Renal cortical epithelial cell (primary cell): Measurements from ENCODE around the gene FRMD4A. TPM values are rescaled to one million over a fixed set of nuclear protein-coding genes. Genes with fewer than 3 reads are reported as not detected.

Source experiments
- DNase-seq: peaks from one replicate; pipeline ENCODE4 v3.0.0-alpha.2; 2011; ENCODE audit warnings: low read depth
- total RNA-seq: library from RNA; depleted of rRNA; stranded (reverse); fragments of >200 nt; gene quantifications from 2 replicates; pipeline ENCODE4 v1.2.3, GENCODE V29; 2014

FRMD4A gene
- total RNA-seq, 1 donor from 2014 or later = 18.6 TPM

DNA sequence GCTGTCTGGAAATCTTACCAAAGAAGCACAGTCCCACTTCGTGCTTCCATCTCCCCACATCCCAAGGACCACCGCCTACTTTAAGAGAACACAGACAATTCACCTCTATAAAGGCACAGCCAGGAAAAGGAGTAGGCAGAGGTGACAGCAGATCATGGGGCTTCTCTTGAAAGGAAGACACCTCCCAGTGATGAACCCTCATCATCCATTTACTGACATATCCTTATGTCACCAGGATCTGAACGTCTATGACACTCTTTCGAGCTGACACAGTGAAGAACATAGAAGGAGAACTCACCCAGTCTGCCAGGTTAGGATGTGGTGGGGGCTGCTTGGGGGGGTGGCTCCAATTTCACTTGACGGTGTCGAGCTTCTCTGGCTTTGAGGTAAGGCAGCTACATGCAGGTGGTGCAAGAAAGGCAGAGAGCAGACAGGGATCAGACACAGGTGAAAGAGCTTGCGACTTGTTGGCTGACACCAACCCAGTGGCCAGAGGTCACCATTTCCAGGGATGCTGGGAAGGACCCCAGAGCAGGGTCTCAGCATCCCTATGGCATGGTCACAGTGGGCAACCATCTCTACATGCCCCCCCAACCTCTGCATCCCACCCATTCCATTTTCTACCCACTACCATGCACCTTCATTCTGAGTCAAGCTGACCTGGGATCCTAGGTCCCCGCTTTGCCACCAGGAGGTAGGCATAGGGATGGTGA is 676.5 kb downstream of the FRMD4A start:
- DNase-seq = no peak

GRCh38 chr10:13652860-13653259 is 677.9 kb downstream of the FRMD4A start:
- DNase-seq = no peak

DNA sequence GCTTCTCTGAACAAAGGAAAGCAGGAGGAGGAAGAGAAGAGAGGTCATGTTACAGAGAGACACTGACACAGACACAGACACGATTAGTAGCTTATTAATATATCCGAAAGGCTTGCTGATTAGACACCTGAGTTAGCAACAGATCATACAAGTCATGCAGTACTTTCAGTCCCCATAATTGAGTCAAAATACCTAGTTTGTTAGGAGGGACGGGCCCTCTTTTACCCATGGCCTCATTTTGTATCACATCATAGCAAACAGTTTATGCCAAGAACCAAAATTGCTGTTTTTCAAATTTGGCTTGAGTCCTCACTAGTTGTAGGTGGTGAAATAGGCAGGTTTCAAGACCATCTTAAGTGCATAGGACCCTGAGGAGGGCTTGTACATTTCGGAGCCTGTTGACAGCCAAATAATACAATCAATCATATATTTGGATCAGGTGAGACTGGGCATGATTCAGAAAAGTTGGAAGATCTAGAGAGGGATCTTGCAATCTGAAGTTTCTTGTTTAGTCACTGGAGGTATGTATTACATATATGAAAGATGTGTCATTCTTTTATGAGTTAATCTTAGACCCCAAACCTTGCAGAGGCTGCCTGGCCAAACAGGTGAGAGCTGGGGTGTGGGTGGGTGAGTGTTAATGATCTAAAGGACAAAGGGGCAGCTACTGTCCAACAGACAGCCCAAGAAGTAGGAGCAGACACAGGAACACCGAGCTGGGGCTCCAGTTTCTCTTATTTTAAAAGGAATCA is 678.6 kb downstream of the FRMD4A start:
- DNase-seq = no peak

DNA sequence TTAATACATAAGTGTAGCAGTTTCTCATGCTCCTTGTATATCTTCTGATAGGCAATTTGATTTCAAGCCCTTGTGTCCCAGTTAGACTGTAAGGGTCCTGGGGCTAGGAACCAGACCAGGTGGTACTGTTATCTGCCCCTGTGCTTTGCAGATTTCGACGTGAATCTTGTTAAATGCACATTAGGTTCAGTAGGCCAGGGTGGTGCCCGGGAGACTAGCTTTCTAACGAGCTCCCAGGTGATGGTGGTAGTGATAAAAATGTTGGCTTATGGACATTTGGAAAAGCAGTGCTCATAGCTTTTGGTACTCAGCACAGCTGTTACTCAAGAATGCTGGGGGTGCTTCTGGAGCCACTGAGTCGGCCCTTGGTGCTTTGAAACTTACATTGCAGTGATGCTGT is 679.8 kb downstream of the FRMD4A start:
- no peak for DNase-seq

GRCh38 chr10:13649844-13650520 is 680.7 kb downstream of the FRMD4A start:
- DNase-seq = peak; percentile 33

GRCh38 chr10:13648425-13648824 is 682.3 kb downstream of the FRMD4A start:
- DNase-seq = no peak

DNA sequence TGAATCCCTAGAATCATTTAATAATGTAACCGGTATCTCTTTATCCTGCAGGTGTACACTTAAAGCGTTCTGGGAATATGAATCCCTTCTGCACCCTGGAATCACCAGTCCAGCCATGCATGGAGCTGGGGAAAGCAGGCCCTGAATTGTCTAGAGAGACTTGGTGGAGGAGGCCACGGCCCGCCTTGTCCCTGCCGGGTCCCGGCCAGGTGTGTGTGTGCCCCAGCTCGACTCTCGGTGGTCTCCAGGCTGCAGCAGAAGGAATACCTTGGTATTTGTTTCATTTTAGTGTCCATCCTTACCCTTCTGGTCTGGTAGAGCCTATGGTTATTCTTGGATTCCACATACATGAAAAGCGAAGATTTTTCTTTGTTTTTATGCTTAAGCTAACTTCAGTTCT is 685.9 kb downstream of the FRMD4A start:
- DNase-seq = no peak

DNA sequence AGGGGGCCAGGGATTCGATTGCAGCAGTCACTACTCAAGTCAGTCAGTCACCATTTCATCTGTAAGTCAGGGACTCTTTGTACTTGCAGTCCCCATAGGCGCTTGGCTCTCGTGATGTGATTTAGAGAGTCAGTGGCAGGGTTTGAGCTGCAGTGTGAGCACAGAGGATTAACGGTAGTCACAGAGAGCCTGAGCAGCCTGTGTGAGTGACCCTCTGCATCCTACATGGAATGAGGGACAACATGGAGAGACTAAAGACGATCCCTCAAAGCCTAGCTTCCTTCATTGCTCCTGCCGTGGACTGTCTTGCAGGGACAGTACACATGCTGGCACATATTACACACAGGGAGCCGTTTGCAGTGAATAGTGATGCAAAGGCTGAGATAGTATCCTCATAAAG is 687.7 kb downstream of the FRMD4A start:
- DNase-seq = no peak

GRCh38 chr10:13642293-13642692 is 688.4 kb downstream of the FRMD4A start:
- DNase-seq = no peak

- DNase-seq = no peak
These were observed 692.8 kb downstream of the FRMD4A start for GRCh38 chr10:13637894-13638293.

- no peak for DNase-seq
These were observed 693.3 kb downstream of the FRMD4A start for GRCh38 chr10:13637303-13637856.

GRCh38 chr10:13636776-13637175 is 693.9 kb downstream of the FRMD4A start:
- no peak for DNase-seq

GRCh38 chr10:13634207-13634606 is 696.5 kb downstream of the FRMD4A start:
- no peak for DNase-seq

- no peak for DNase-seq
These were observed 697.0 kb downstream of the FRMD4A start for GRCh38 chr10:13633689-13634088.

DNA sequence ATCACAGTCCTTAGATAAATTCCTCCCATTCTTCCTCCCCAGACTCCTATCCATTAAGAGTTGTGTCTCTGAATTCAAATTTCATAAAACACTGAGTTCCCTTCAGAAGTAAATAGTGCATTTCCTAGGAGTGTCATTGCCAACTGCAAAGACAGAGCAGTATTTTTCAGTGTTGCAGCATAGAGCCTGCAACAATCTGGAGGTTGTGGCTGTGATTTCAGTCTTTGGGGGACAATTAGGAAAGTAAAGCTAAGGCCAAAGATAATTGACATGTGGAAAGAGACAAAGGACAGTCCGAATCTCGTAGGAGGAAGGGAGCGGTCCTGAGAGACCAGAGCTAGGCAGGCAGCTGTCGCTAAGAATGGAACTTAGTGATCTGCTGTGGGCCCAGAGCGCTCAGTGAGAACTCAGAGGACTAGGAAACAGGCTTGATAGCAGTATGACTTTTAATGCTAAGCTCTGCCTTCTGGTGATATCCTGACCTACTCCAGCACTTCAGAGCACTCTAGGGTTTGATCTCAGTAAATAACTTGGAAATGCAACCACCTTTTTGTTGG is 697.8 kb downstream of the FRMD4A start:
- no peak for DNase-seq

DNA sequence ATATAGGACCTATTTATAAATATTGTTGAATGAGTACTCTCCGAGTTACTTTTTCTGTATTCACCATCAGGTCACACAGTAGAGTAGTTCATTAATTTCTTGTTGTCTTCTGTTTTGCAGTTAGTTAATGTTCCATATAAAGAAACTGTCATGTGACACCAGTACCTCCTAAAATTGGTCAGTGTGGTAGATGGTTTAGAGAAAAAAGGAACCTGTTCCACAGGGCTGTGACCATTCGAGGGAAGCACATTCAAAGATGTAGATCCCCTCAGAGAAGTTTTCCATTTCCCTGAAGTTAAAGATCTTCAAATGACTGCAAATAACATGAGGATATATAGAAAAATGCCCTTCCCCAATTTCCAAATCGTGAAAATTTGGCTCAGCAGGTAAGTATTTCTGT is 698.3 kb downstream of the FRMD4A start:
- DNase-seq = no peak

GRCh38 chr10:13631594-13631993 is 699.1 kb downstream of the FRMD4A start:
- no peak for DNase-seq

DNA sequence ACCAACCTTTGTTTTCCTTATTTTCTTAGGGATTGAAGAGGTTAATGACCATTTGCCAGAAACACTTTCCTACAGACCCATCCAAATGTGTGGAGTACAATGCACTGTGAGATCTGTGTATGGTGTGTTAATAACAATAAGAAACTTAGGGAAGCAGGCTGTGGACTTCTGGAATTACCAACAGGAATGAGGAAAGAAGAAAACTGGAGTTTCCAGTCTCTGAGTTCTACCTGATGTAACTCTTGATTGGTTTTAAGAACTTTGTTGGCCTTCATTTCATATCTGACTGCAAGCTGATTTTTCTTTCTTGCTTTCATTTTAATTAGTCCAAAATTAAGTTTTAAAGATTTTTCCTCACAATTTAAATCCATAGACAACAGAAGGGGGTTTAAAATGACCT is 700.5 kb downstream of the FRMD4A start:
- DNase-seq = no peak

GRCh38 chr10:13629116-13629515 is 701.6 kb downstream of the FRMD4A start:
- DNase-seq = peak; percentile 54

DNA sequence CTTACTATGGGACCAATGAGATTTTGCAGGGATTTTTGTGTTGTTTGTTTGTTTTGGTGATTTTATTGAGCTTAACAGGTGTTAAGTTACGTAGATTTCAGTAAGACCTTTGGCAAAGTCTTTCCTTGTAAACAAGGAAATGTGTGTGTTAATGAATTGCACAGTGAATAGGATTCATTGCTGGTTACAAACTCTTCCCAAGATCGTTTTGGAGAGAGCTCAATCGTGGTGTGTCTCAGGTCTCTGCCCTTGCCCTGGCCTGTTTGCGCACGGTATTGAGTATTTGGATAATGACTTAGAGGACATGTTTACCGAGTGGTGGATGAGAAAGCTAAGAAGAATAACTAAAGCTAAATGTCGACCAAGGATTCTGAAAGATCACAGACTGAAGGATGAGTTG is 702.1 kb downstream of the FRMD4A start:
- no peak for DNase-seq

- DNase-seq = no peak
These were observed 703.0 kb downstream of the FRMD4A start for GRCh38 chr10:13627459-13628310.
